Ishikawa (cell line): ENCODE results near the gene FOXP4.

ENCODE experiments used
- CEBPB ChIP-seq: IDR thresholded peaks from 2 replicates; pipeline ENCODE4 v1.6.1; 2012
- CREB1 ChIP-seq: IDR thresholded peaks from 2 replicates; pipeline ENCODE4 v1.6.1; 2012; ENCODE audit warnings: low read depth
- EGR1 ChIP-seq: IDR thresholded peaks from 2 replicates; pipeline ENCODE4 v1.6.1; 2012
- EP300 ChIP-seq: IDR thresholded peaks from 2 replicates; pipeline ENCODE4 v1.6.1; 2012; ENCODE audit warnings: borderline replicate concordance
- FOXM1 ChIP-seq: IDR thresholded peaks from 2 replicates; pipeline ENCODE4 v1.6.1; 2012; ENCODE audit warnings: low read depth, borderline replicate concordance
- NFIC ChIP-seq: IDR thresholded peaks from 2 replicates; pipeline ENCODE4 v1.6.1; 2012
- RAD21 ChIP-seq: IDR thresholded peaks from 2 replicates; pipeline ENCODE4 v1.6.1; 2012; ENCODE audit warnings: low read depth
- REST ChIP-seq: IDR thresholded peaks from 2 replicates; pipeline ENCODE4 v1.6.1; 2012; ENCODE audit warnings: low read depth, mild to moderate bottlenecking
- TAF1 ChIP-seq: IDR thresholded peaks from 2 replicates; pipeline ENCODE4 v1.6.1; 2012; ENCODE audit warnings: low read depth, mild to moderate bottlenecking
- TCF12 ChIP-seq: IDR thresholded peaks from 2 replicates; pipeline ENCODE4 v1.6.1; 2012; ENCODE audit warnings: low read depth
- TEAD4 ChIP-seq: IDR thresholded peaks from 2 replicates; pipeline ENCODE4 v1.6.1; 2012
- USF1 ChIP-seq: IDR thresholded peaks from 2 replicates; pipeline ENCODE4 v1.6.1; 2012
- YY1 ChIP-seq: IDR thresholded peaks from 2 replicates; pipeline ENCODE4 v1.6.1; 2012; ENCODE audit warnings: low read depth
- ZBTB7A ChIP-seq: IDR thresholded peaks from 2 replicates; pipeline ENCODE4 v1.6.1; 2012; ENCODE audit warnings: low read depth
- TF ChIP-seq, protein P1 (sequence below): IDR thresholded peaks from 2 replicates; pipeline ENCODE4 v1.6.1; 2012

Gene FOXP4

GRCh38 chr6:41558033-41558807, 12.0 kb downstream of the FOXP4 start:
- TF ChIP-seq CREB1 (no peak), EP300 (no peak), REST (no peak), TAF1 (no peak), NFIC (no peak), USF1 (no peak), RAD21 (no peak), FOXM1 (no peak), TEAD4 (no peak), EGR1 (no peak), CEBPB (no peak), TCF12 (no peak), ZBTB7A (no peak), YY1 (no peak)
- TF ChIP-seq, protein P1, sequence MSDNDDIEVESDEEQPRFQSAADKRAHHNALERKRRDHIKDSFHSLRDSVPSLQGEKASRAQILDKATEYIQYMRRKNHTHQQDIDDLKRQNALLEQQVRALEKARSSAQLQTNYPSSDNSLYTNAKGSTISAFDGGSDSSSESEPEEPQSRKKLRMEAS = no peak

DNA sequence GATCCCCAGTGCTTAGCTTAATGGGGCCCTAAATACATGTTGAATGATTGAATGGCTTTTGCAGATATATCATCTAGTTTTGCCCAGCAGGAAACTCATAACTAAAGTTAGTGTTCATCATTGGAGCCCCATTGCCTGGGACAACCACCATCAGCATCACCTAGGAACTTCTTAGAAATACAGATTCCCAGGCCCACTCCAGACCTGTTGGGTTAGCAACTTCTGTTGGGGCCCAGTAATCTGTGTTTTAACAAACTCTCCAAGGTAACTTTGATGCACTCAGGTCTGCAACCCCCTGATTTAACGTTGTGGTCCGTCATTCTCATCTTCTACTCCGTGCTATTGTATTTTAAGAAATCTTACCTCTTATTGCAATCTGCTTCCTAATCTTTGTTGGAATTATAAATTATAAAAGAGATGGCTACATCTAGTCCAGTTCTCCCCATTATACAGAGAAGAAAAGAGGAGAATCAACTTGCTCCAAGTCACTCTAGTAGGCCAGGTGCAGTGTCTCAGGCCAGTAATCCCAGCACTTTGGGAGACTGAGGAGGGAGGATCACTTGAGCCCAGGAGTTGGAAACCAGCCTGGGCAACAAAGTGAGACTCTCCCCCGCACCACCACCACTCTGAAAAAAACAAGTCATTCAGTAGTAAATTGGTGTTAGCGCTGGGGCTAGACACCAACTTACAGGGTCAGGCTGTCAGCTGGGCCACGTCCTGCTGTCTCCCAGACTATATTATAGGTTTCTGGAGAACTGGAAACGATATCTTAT, 13.7 kb downstream of the FOXP4 start:
- no peak for TF ChIP-seq ZBTB7A
- TF ChIP-seq, protein P1 = no peak
- no peak for TF ChIP-seq REST
- no peak for TF ChIP-seq RAD21
- TF ChIP-seq USF1 = no peak
- TF ChIP-seq FOXM1 = no peak
- no peak for TF ChIP-seq CEBPB
- no peak for TF ChIP-seq TCF12
- no peak for TF ChIP-seq EP300
- TF ChIP-seq CREB1 = no peak
- TF ChIP-seq NFIC = no peak
- TF ChIP-seq TEAD4 = no peak
- no peak for TF ChIP-seq EGR1

DNA sequence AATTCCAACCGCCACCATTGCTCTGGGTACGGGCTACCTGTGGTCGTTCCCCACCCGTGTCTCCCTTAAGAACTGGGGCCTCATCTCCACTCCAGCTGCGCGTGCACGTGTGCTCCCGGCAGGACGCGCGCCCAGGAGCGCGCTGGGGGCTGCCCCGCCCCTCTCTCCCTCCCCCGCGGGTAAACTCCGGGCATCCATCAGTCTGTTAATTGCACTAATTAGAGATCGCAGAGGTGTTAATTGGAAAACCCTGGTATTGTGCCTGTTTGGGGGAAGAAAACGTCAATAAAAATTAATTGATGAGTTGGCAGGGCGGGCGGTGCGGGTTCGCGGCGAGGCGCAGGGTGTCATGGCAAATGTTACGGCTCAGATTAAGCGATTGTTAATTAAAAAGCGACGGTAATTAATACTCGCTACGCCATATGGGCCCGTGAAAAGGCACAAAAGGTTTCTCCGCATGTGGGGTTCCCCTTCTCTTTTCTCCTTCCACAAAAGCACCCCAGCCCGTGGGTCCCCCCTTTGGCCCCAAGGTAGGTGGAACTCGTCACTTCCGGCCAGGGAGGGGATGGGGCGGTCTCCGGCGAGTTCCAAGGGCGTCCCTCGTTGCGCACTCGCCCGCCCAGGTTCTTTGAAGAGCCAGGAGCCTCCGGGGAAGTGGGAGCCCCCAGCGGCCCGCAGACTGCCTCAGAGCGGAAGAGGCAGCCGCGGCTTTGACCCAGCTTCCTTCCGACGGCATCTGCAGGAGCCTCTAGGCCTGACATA, 14.4 kb downstream of the FOXP4 start:
- TF ChIP-seq ZBTB7A (no peak), NFIC (no peak), REST (no peak), TCF12 (no peak), TAF1 (no peak), EGR1 (no peak), CREB1 (no peak), FOXM1 (no peak), EP300 (no peak)
